Subcutaneous abdominal adipose tissue (tissue), 5 donors: ENCODE measurements around the gene RADIL.
"Not testable (repeated sequence)": the region's sequence is repeated elsewhere in the genome, so short reads cannot be mapped to it uniquely, and the experiment has no call there.

Source experiments
- H3K27ac ChIP-seq: one replicate; pipeline ENCODE4 v1.7.0; 2013; ENCODE audit warnings: low read depth, mild to moderate bottlenecking, inconsistent platforms, low read length, moderate library complexity
- H3K27me3 ChIP-seq, 5 donors: one replicate each; pipeline ENCODE4 v1.7.0; 2013; ENCODE audit warnings: low read length in 5 of 5, inconsistent platforms in 1 of 5; ENCODE audit not compliant: control insufficient read depth in 5 of 5, insufficient read depth in 4 of 5
- H3K36me3 ChIP-seq, 5 donors: one replicate each; pipeline ENCODE4 v1.7.0; 2013; ENCODE audit warnings: low read length in 5 of 5; ENCODE audit not compliant: control insufficient read depth in 5 of 5, insufficient read depth in 5 of 5
- H3K4me1 ChIP-seq, 5 donors: one replicate each; pipeline ENCODE4 v1.7.0; 2013; ENCODE audit warnings: low read length in 5 of 5, mild to moderate bottlenecking in 3 of 5, moderate library complexity in 1 of 5; ENCODE audit not compliant: control insufficient read depth in 5 of 5, insufficient read depth in 5 of 5
- H3K4me3 ChIP-seq, 5 donors: one replicate each; pipeline ENCODE4 v1.7.0; 2013; ENCODE audit warnings: low read length in 5 of 5, low read depth in 1 of 5
- H3K9ac ChIP-seq, 5 donors: one replicate each; pipeline ENCODE4 v1.7.0; 2013; ENCODE audit warnings: low read length in 5 of 5, mild to moderate bottlenecking in 4 of 5, moderate library complexity in 3 of 5
- H3K9me3 ChIP-seq, 5 donors: one replicate each; pipeline ENCODE4 v1.7.0; 2013; ENCODE audit warnings: low read length in 5 of 5; ENCODE audit not compliant: control insufficient read depth in 5 of 5
- donor health status: healthy.
- donor health status: healthy.
- donor health status: healthy.
- donor health status: healthy.
- donor health status: healthy.

RADIL gene

DNA sequence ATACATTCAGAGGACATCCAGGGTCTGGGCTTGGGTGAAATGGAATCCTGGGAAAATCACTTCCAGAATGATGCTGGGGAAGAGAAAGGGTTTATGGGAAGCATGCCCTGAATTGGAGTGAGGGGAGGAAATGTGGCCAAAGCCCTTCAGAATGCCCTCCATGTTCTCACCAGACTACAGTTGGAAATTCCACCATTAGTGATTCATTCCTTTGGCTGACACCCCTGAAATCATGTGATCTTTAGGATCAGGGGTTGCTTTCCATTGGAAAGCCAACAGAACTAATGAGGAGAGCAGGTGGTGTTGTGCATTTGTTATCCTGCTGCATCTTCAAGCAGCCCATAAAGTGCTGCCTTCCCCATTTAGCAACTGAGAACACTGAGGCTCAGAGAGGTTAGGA is 20.8 kb upstream of the RADIL start:
- no peaks in the 10 kb centered on the region for H3K4me1 ChIP-seq
- H3K27me3 ChIP-seq = peaks cover 2 to 15% (median 13%) of the 10 kb centered on the region in 5 donors
- no peaks in the 10 kb centered on the region for H3K36me3 ChIP-seq
- H3K9ac ChIP-seq = no peak overlapping the region
- H3K4me3 ChIP-seq = no peak overlapping the region
- no peak overlapping the region for H3K27ac ChIP-seq
- peaks cover 0 to 6% (median 3%) of the 10 kb centered on the region in 5 donors for H3K9me3 ChIP-seq

- Histone ChIP-seq H3K9me3 (peaks cover 0 to 9% (median 6%) of the 10 kb centered on the region in 5 donors), H3K9ac (no peak overlapping the region), H3K27ac (no peak overlapping the region), H3K27me3 (no peaks in the 10 kb centered on the region), H3K4me1 (no peaks in the 10 kb centered on the region), H3K4me3 (no peak overlapping the region), H3K36me3 (no peaks in the 10 kb centered on the region)
Observed at GRCh38 chr7:4895766-4896165, 12.2 kb upstream of the RADIL start.

DNA sequence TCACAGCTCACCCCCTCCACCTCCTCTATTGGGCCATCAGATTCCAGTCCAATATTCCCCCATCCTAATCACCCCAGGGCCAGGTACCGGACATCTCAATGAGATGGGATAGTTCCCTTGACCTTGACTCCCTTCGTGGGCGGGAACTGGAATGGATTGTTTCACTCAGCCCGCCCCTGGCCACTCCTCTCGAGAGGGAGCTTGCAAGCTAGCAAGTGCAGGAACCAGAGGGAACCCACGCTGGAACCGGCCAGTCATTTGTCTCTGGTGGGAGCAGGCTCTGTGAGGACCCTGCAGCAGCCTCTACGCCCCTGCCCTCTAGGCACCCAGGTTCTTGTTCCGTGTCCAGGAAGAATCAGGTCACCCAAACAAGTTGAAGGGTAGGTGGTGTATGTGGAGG is 11.0 kb upstream of the RADIL start:
- Histone ChIP-seq H3K4me3 (no peak overlapping the region), H3K9ac (no peak overlapping the region), H3K27me3 (no peaks in the 10 kb centered on the region), H3K9me3 (peaks cover 0 to 9% (median 6%) of the 10 kb centered on the region in 5 donors), H3K4me1 (no peaks in the 10 kb centered on the region), H3K27ac (no peak overlapping the region), H3K36me3 (no peaks in the 10 kb centered on the region)

GRCh38 chr7:4893929-4894475 is 10.5 kb upstream of the RADIL start:
- Histone ChIP-seq H3K4me1 (no peaks in the 10 kb centered on the region), H3K27ac (no peak overlapping the region), H3K4me3 (no peak overlapping the region), H3K9ac (no peak overlapping the region), H3K27me3 (no peaks in the 10 kb centered on the region), H3K9me3 (peaks cover 0 to 9% (median 6%) of the 10 kb centered on the region in 5 donors), H3K36me3 (no peaks in the 10 kb centered on the region)

DNA sequence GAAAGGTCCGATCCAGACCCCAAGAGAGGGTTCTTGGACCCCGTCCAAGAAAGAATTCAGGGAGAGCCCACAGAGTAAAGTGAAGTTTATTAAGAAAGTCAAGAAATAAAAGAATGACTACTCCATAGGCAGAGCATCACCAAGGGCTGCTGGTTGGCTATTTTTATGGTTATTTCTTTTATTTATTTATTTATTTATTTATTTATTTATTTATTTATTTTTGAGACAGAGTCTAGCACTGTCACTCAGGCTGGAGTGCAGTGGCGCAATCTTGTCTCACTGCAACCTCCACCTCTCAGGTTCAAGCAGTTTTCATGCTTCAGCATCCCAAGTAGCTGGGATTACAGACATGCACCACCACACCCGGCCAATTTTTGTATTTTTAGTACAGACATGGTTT is 9.7 kb upstream of the RADIL start:
- H3K9ac ChIP-seq, H3K27me3 ChIP-seq, H3K36me3 ChIP-seq, H3K9me3 ChIP-seq, H3K4me1 ChIP-seq, H3K4me3 ChIP-seq, H3K27ac ChIP-seq: not testable (repeated sequence)

DNA sequence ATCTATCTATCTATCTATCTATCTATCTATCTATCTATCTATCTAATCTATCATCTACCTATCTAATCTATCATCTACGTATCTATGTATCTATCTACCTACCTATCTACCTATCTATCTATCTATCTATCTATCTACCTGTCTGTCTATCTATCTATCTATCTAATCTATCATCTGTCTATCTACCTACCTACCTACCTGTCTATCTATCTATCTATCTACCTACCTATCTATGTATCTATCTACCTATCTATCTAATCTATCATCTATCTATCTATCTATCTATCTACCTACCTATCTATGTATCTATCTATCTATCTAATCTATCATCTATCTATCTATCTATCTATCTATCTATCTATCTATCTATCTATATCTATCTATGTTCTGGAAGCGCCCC is 8.0 kb upstream of the RADIL start:
- not testable (repeated sequence) for H3K9me3 ChIP-seq, H3K27me3 ChIP-seq, H3K4me3 ChIP-seq, H3K27ac ChIP-seq, H3K9ac ChIP-seq, H3K36me3 ChIP-seq, H3K4me1 ChIP-seq

GRCh38 chr7:4889682-4890081 is 6.2 kb upstream of the RADIL start:
- no peaks in the 10 kb centered on the region for H3K4me1 ChIP-seq
- no peak overlapping the region for H3K4me3 ChIP-seq
- peaks cover 0 to 8% (median 6%) of the 10 kb centered on the region in 5 donors for H3K9me3 ChIP-seq
- H3K27me3 ChIP-seq = peaks cover 0 to 2% (median 0%) of the 10 kb centered on the region in 5 donors
- no peak overlapping the region for H3K27ac ChIP-seq
- H3K36me3 ChIP-seq = no peaks in the 10 kb centered on the region
- H3K9ac ChIP-seq = no peak overlapping the region

- H3K27ac ChIP-seq = no peak overlapping the region
- no peak overlapping the region for H3K9ac ChIP-seq
- H3K36me3 ChIP-seq = no peaks in the 10 kb centered on the region
- H3K9me3 ChIP-seq = no peaks in the 10 kb centered on the region
- no peak overlapping the region for H3K4me3 ChIP-seq
- H3K27me3 ChIP-seq = peaks cover 0 to 4% (median 0%) of the 10 kb centered on the region in 5 donors
- peaks cover 0 to 3% (median under 1%) of the 10 kb centered on the region in 5 donors for H3K4me1 ChIP-seq
Observed at GRCh38 chr7:4888161-4888560, 4.6 kb upstream of the RADIL start.

DNA sequence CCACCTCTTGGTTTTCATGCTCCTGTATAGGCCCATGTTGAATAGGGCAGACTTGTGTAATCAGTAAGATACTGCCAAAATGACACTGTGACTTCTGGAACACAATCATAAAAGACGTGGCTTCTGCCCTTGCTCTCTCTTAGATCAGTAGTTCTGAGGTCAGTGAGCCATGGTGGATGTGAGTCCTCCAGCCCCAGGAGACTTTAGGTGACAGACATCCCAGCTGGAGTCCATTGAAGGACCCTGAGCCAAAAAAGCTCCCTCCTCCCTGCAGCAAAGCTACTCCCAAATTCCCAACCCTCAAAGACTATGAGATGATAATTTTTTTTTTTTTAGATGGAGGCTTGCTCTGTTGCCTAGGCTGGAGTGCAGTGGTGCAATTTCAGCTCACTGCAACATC is 3.2 kb upstream of the RADIL start:
- Histone ChIP-seq H3K36me3 (no peaks in the 10 kb centered on the region), H3K27me3 (peaks cover 0 to 11% (median 0%) of the 10 kb centered on the region in 5 donors), H3K4me1 (peaks cover 3 to 17% (median 15%) of the 10 kb centered on the region in 5 donors), H3K9me3 (no peaks in the 10 kb centered on the region), H3K4me3 (no peak overlapping the region), H3K27ac (no peak overlapping the region), H3K9ac (no peak overlapping the region)

GRCh38 chr7:4885317-4885807 is 1.8 kb upstream of the RADIL start:
- H3K9me3 ChIP-seq = no peaks in the 10 kb centered on the region
- no peak overlapping the region for H3K27ac ChIP-seq
- peaks cover 0 to 11% (median 0%) of the 10 kb centered on the region in 5 donors for H3K27me3 ChIP-seq
- H3K9ac ChIP-seq = no peak overlapping the region
- H3K4me1 ChIP-seq = peaks cover 3 to 19% (median 15%) of the 10 kb centered on the region in 5 donors
- H3K4me3 ChIP-seq = no peak overlapping the region
- no peaks in the 10 kb centered on the region for H3K36me3 ChIP-seq
